HG03378 (cell line): ENCODE data around the gene ARHGAP30.
"Not testable (repeated sequence)": the region's sequence is repeated elsewhere in the genome, so short reads cannot be mapped to it uniquely, and the experiment has no call there.

Source experiments
- ATAC-seq: cut with Tn5 transposase; IDR thresholded peaks from one replicate; pipeline ENCODE4 v1.9.1; 2021; ENCODE audit warnings: mild to moderate bottlenecking, moderate library complexity; ENCODE audit not compliant: unreplicated experiment

The ARHGAP30 gene

GRCh38 chr1:161069731-161070270, at the start of gene ARHGAP30:
ARHGAP30 (minus strand) TSS chr1:161069891; CDS start chr1:161069624, 267 bp downstream.
- ATAC-seq = peak; percentile 78

- ATAC-seq = peak; percentile 61
Observed at GRCh38 chr1:161117759-161118581, 48.3 kb upstream of the ARHGAP30 start, which contains the start of the genes NIT1 and PFDN2. NIT1 (plus strand) TSS chr1:161118105; CDS start chr1:161118177, 72 bp downstream. PFDN2 (minus strand) TSS chr1:161118037; CDS start chr1:161118026, 11 bp downstream.

- not testable (repeated sequence) for ATAC-seq
Observed at GRCh38 chr1:161115961-161116360, 46.3 kb upstream of the ARHGAP30 start.

- ATAC-seq = no peak
Observed at GRCh38 chr1:161115132-161115711, 45.5 kb upstream of the ARHGAP30 start.

GRCh38 chr1:161114556-161114955, 44.9 kb upstream of the ARHGAP30 start:
- no peak for ATAC-seq

- no peak for ATAC-seq
Observed at GRCh38 chr1:161113915-161114314, 44.2 kb upstream of the ARHGAP30 start.

GRCh38 chr1:161111527-161111926, 41.8 kb upstream of the ARHGAP30 start:
- no peak for ATAC-seq

- no peak for ATAC-seq
Observed at GRCh38 chr1:161111117-161111516, 41.4 kb upstream of the ARHGAP30 start.

- ATAC-seq = no peak
Observed at GRCh38 chr1:161106431-161106830, 36.7 kb upstream of the ARHGAP30 start.

GRCh38 chr1:161100556-161100955, 30.9 kb upstream of the ARHGAP30 start:
- ATAC-seq = no peak

GRCh38 chr1:161099090-161099802, 29.6 kb upstream of the ARHGAP30 start:
- ATAC-seq = no peak

GRCh38 chr1:161098210-161099068, 28.7 kb upstream of the ARHGAP30 start, which contains the start of gene KLHDC9:
KLHDC9 (plus strand) TSS chr1:161098361; CDS start chr1:161098536, 175 bp downstream.
- ATAC-seq = peak; percentile 62

- no peak for ATAC-seq
Observed at GRCh38 chr1:161096530-161096929, 26.8 kb upstream of the ARHGAP30 start.

- peak; percentile 50 for ATAC-seq
Observed at GRCh38 chr1:161096015-161096414, 26.3 kb upstream of the ARHGAP30 start.

GRCh38 chr1:161095230-161095629, 25.5 kb upstream of the ARHGAP30 start:
- no peak for ATAC-seq

- no peak for ATAC-seq
Observed at GRCh38 chr1:161094481-161094880, 24.8 kb upstream of the ARHGAP30 start.

GRCh38 chr1:161092621-161093028, 22.9 kb upstream of the ARHGAP30 start:
- no peak for ATAC-seq

GRCh38 chr1:161091796-161092507, 22.3 kb upstream of the ARHGAP30 start:
- ATAC-seq = no peak

- ATAC-seq = no peak
Observed at GRCh38 chr1:161091093-161091492, 21.4 kb upstream of the ARHGAP30 start.
